HG02973 (cell line): ENCODE data around the gene VPS13D.

Experiments used
- ATAC-seq: cut with Tn5 transposase; IDR thresholded peaks from one replicate; pipeline ENCODE4 v1.9.1; 2021; ENCODE audit warnings: moderate library complexity; ENCODE audit not compliant: unreplicated experiment

VPS13D gene

DNA sequence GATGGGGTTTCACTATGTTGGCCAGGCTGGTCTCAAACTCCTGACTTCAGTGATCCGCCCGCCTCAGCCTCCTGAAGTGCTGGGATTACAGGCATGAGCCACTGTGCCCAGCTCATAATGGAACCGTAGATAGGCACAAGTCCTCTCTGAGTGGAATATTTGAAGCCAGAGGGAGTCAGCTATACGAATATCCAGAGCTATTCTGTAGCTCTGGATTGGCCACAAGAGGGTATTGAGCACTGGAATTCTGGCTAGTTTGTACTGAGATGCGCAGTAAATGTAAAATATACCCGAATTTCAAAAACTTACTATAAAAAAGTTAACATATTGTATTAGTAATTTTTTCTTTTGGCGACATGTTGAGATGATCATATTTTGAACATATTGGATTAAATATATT is 851 bp upstream of the VPS13D start:
- no peak for ATAC-seq

DNA sequence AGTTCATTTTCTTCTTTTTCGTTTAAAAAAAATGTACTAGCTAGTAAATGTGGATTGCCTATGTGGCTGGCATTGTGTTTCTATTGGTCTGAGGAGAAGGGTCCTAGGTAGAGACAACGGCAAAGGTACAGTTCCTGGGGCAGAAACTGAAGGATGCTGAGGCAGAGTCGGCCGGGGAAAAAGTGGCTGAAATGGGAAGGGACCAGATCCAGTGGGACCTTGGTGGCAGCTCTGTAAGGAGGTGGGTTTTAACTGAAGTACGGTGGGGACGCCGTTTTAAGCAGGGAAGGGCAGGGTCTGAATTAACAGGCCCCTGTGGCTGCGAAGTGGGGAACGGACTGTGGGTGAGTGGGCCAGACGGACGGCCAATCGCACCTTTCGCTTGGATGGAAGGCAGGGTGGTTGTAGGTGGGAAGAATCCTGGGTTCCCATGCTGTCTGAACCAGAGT is 420 bp upstream of the VPS13D start:
- ATAC-seq: no peak

DNA sequence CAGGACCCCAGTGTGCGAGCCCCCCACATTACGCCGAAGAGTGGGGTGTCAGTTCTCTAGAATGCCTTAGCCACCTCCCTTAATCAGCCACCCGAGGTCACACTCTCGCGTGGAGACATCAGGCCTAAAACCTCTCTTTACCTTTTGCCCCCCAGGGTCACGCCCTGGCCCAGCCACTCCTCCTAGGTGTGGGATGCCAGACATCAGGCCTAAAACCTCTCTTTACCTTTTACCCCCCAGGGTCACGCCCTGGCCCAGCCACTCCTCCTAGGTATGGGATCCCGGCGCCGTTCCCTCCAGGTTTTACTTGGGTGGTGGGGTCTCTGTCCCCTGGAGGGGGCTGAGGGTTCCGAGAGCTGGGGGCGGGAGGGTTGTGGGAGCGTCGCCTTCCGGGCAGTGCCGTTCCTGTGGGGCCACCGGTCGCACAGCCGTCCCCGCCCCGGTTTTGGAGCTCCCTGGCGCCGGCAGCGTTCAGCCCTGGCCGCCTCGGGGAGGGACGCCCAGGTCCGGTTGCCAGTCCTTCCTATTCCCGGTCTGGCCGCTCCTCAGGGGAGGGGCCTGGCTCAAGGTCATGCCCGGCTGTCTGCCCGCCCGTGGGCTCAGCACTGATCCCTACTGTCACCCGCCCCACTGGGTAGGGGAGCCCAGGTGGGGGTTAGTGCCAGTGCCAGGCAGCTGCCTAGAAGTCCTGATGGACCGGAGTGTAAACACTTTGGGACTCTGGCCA is 882 bp downstream of the VPS13D start:
- ATAC-seq: peak; percentile 24

DNA sequence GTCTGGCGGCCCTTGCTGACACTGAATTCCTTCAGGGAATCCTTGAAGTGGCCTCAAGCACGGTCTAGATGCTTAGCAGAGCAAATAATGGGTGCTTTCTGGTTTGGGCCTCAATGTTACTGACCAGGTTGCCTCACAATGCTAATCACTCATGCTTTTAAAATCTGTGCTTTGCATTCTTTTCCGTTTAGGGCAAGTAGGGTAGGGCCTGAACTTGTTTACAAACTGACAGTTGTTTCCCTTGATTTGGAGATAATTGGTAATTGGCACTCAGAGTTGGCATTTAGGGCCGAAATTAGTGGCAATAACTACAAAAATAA is 1.4 kb downstream of the VPS13D start:
- ATAC-seq: no peak

DNA sequence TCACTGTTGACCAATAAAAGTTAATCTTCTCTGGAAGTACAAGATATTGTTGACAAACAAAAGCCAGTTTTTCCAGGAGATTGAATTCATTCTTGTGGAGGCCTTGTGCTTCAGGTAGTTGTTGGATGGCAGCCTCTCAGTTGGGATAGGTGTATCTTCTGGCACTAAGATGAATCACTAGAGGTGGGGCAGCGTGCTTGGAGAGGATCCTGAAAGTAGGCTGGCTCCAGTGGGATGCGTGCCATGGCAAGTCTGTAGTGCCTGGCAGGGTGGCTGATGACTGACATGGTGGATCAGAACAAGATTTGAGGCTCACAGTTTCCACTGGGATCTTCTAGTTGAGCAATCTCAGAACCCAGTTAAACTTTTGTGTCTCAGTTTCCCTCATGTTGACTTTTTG is 2.4 kb downstream of the VPS13D start:
- no peak for ATAC-seq

DNA sequence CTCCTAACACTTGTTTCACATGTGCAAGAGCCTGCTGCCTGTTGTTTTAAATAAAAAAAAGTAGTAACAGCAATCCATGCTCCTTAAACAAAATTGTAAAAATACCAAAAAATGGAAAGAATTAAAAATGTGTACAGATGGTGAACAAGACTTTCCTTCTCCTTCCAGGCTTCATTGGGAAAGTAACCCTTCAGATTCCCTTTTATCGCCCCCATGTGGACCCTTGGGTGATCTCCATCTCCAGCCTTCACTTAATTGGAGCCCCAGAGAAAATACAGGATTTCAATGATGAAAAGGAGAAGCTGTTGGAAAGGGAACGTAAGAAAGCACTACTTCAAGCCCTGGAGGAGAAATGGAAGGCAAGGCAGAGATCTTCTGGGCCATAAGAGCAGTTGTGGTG is 14.2 kb downstream of the VPS13D start:
- no peak for ATAC-seq

DNA sequence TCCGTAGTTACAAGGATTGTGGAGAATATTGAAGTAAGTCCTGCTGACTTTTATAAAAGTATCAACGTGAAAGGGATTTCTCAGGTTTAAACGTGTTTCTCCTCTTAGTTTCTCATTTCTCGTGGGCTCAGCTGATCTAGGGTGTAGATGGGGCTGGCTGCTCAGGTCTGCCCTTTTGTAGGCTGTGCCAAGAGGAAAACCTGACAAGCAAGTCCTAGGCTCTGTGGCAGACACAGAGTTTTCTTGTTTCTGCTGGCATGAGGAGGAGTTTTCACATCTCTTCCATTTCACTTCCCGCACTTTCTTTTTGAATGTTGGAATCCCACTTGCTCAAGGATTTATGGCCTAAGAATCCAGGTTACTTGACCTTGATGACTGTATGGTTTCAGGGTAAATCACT is 14.8 kb downstream of the VPS13D start:
- ATAC-seq: no peak

DNA sequence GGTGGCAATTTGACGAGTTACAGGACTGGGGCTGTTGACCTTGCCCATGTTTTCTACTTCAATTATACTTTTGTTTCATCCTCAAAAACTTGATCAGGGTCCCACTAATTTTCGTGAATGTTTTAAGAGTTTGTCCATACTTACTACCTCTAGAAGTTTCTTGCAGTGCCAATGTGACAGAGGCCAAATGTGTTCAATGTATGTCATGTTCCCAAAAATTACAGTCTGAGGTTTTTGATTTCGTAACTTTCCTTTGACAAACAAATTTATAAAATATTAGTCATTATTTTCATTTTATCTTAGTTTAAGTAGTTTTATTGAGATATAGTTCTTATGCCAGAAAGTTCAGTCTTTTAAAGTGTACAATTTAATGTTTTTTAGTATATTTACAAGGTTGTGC is 15.3 kb downstream of the VPS13D start:
- ATAC-seq: no peak

DNA sequence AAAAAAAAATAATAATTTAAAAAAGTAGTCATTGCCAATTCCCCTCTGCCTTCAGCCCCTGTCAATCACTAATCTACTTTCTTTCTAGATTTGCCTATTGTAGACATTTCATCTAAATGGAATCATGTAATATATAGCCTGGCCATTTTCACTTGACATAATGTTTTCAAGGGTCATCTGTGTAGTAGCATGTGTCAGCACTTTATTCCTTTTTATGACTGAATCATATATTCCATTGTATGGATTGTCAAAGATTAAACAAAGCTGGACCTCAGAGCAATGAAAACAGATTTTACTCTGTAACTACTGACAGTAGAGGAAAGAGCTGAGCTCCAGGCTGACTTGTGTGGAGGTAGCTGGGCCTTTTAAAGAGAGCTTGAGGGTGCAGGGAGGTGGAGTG is 15.9 kb downstream of the VPS13D start:
- no peak for ATAC-seq

DNA sequence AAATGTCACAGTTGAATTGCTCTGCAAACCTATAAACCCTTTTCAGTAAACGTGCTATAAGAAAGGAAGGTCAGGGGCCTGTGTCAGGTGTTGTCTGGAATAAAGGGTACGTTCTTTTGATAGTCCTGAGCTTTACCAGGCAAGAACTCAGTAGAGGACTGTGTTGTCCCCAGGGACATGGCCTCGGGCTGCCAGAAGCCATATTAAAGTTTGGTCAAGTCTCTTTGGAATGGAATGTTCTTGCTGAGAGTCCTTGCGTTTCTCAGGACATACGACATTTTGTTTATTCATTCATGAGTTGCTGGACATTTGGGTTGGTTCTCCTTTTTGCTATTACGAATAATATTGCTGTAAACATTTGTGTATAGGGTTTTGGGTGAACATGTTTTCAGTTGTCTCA is 16.8 kb downstream of the VPS13D start:
- ATAC-seq: no peak

DNA sequence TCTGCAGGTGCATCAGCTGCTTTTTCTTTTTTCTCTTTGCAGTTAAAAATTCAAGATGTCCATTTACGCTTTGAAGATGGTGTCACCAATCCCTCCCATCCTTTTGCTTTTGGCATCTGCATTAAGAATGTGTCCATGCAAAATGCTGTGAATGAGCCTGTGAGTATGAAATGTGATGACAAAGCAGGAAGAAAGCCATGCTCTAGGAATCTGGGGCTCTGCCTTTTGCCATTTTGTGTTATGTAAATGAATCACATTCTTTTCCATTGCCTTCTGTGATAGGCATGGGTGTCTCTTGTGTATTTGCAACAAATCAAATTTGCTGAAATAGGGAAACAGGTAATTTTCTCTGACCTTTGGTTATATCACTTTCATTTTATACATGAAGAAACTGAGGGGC is 19.4 kb downstream of the VPS13D start:
- ATAC-seq: no peak

DNA sequence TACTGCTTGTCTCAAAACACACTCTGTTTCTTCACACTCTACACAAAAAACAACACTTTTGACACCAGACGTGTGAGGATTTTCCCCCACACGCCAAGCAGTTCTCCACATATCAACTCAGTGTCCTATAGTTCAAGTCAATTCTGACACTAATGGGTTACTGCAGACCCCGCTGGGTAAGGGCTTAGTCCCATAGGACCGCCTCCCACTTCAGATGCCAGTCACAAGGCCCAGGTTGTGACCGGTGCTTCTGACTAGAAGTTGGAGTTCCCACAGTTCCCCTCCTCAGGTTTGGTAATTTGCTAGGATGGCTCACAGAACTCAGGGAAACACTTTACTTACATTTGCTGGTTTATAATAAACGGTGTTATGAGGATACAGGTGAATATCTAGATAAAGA is 19.9 kb downstream of the VPS13D start:
- no peak for ATAC-seq

DNA sequence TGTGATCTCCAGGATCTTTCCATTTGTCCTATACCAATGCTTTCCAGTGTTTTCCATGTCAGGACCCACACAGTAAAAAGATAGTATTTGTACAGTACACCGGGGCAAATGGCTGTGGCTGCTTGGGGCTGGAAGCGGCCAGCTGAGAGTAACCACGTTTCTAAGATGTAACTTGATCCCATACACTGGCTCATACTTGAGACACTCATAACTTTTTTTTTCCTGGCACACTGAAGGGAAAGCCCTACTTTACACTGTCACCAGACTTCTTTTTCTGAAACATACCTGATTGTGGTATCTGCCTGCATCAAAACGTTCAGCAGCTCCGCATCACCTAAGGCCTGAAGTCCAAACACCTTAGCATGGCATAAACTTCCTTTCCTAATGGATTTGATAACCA is 21.6 kb downstream of the VPS13D start:
- no peak for ATAC-seq

DNA sequence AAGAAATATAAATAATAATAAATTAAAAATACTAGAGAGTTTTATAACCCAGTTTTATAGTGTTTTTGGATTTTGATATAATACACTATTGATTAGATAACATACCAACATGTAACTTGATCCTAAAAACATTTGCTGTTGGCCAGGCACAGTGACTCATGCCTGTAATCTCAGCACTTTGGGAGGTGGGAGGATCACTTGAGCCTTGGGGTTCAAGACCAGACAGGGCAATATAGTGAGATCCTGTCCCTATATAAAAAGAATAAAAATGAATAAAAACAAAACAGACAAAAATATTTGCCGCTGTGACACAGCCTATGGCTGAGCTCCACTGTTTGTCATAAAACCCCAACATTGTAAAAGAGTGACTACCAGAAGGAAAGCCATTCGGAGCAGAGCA is 26.1 kb downstream of the VPS13D start:
- ATAC-seq: no peak

DNA sequence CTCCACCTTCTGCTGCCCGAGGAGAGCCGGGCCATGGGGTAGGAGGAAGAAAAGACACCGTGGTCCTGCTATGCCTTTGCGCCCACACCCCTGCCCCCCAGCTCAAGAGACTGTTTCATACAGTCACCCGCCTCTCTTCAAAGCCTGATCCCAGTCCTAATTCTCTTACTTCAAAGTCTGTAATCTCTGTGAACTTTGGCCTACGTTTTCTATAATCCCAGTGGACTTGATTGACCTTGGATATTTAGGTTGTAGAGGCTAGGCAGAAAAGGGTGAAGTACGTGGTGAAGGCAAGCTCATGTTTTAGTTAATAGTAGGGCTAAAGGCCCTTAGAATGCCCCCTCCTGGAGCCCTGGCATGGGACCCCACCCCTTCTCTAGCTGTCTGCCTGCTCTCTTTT is 28.4 kb downstream of the VPS13D start:
- no peak for ATAC-seq

DNA sequence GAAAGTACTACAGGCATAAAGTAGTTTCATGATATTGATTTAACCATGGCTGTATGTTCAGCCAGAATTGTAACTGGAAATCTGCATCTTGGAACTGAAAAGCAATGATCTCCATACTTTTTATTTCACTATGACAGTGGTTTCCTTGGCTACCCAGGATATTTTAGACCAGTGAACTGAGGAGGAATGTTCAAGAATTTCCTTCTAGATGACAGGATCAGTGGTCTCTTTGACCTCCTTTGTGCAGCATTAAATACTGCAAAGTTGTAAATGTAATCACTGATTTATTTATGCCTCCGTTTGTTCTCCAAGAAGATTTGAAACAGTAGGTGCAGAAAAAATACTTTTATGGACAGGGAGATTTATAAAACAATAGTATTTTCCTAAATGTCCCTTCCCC is 39.5 kb downstream of the VPS13D start:
- ATAC-seq: no peak

DNA sequence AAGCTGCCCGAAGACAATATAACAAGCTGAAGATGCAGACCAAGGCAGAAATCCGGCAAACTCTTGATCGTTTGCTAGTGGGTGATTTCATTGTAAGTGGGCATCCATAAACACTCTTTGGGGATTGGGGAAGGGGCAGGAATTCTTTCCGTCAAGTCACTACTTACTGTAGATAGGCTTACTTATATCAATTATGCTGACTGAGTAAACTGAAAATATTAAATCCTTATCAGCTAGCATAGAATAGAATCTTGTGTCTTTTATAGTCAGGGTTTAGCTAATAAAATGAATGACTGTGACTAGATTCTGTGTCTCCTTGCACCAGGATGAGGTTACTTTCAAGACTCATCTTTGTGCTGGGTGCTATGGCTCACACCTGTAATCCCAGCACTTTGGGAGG is 41.2 kb downstream of the VPS13D start:
- ATAC-seq: no peak

DNA sequence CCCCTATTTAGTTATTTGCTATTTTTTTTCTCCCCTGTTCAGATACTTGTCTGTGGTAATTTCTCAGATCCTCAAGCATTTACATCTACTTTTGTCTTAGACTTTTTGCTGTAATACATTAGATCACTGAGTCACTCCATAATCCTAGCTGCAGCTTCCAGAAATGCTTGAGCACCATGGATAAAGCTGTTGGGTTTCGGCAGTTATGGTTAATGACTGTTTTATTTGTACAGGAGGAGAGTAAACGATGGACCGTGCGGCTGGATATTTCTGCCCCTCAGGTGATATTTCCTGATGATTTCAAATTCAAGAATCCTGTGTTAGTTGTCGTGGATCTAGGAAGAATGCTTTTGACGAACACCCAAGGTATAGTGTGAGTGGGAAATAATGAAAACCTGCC is 42.9 kb downstream of the VPS13D start:
- no peak for ATAC-seq

DNA sequence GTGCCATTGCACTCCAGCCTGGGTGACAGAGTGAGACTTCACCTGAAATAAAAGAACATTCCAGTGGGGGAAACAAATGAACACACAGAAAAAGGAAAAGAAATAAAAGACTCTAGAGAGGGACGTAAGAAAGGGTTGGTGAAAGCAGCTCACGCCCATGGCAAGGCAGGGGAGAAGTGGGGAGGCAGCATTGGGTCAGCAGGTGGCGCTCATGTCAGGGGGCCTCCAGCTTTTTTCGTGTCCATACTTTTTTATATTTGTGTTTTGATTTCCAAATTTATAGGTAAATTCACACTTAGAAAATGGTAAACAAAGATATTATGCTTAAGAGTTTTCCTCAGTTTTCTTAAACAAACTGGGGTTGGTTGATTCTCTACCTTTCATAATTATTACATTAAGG is 45.5 kb downstream of the VPS13D start:
- no peak for ATAC-seq

DNA sequence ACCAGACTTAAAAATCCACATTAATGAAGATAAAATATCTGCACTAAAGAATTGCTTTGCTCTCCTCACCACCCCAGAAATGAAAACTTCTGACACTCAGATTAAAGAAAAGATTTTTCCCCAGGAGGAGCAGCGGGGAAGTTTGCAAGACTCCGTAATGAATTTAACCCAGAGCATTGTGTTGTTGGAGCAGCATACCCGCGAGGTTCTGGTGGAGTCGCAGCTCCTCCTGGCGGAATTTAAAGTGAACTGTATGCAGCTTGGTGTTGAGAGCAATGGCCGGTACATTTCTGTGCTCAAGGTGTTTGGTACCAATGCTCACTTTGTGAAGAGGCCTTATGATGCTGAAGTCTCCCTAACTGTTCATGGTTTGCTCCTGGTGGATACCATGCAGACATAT is 46.4 kb downstream of the VPS13D start:
- ATAC-seq: no peak

DNA sequence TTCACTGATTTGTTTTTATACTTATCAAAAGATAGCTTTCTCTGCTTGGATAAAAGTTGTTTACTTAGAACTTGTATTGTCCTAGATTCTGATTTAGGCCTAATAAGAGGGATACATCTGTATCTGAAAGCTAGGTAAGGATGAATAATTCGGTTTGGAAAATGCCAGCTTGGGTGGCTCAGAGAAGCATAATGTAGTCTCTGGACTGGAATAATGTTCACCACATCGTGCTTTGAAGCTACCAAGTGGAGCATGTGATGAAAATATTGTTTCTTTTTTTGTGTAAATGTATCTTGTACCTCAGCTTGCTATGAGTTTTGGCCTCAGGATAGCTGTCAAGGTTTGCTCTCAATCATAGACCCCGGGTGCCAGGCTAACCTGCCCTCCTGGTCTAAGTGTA is 49.2 kb downstream of the VPS13D start:
- ATAC-seq: no peak

DNA sequence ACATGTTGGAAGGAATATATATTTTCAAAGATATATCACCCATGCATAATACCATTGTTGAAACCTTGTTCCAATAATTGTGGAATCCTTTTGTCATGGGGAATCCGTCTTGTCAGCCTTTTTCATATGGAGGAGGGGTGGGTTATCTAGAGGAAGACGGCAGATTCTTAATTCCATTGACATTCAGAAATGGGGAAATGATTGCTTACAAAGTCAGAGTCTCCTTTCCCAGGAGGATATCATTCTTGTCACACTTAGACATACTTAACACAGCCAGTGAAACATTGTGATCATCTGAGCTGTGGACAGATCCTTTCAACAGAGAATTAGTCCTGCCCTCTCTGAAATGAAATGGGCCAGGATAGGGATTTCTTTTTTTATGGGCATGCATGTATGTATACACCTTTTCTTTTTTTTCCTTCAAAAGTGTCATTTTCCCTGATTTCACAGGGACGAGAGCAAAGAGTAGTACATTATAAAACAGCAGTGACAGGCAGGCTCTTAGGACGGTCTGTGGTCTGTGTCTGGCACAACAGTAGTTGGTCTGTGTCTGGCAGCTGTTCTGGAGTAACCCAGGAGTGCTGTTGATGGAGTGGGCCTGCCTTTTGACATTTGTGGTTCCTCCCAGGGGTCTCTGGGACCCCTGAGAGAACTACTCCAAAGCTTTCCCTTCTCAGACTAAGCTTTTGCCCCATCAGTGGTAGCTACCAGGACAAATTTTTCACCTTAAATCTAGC is 50.1 kb downstream of the VPS13D start:
- ATAC-seq: no peak

DNA sequence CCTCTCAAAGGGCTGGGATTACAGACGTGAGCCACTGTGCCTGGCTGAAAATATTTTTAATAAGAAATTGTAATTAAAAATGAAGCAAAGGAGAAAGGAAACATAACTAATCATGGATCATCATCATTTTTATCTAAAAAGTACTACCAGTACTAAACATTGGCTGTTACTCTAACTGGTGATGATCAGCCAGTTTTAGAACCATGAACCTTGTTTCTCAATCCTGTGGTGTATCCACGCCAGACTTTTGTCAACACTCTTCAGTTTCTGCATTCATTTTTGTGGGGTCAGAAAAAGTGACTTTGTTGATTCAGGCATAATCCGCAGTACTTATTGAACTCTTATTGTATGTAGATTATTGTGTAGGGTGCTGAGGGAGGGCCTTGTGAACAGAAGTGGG is 52.3 kb downstream of the VPS13D start:
- no peak for ATAC-seq
